ENCODE measurements around the gene IGIP.
A peak's percentile ranks its signal among the peaks of the same experiment; 100 is the strongest.

The IGIP gene

GRCh38 chr5:140111859-140112551, 13.7 kb upstream of the IGIP start:
- no peak for DNase-seq

- no peak for DNase-seq
Measured at GRCh38 chr5:140112685-140113179, 13.0 kb upstream of the IGIP start.

GRCh38 chr5:140113180-140113698, 12.5 kb upstream of the IGIP start:
- no peak for DNase-seq

GRCh38 chr5:140113699-140114263, 12.0 kb upstream of the IGIP start, which contains the start of gene PURA:
TSS of gene PURA (plus strand) at chr5:140114109. CDS start at chr5:140114182, 73 bp downstream.
- peak; percentile 93 for DNase-seq

- peak; percentile 23 for DNase-seq
Measured at GRCh38 chr5:140114341-140115185, 11.2 kb upstream of the IGIP start.

GRCh38 chr5:140115186-140115500, 10.6 kb upstream of the IGIP start:
- no peak for DNase-seq

GRCh38 chr5:140116716-140117115, 9.0 kb upstream of the IGIP start:
- no peak for DNase-seq

- DNase-seq: no peak
Measured at GRCh38 chr5:140117523-140117922, 8.2 kb upstream of the IGIP start.

GRCh38 chr5:140118302-140118936, 7.3 kb upstream of the IGIP start:
- DNase-seq: no peak

- no peak for DNase-seq
Measured at GRCh38 chr5:140126315-140127012, 727 bp downstream of the IGIP start.

GRCh38 chr5:140128376-140128775, 2.6 kb downstream of the IGIP start:
- DNase-seq: no peak

- DNase-seq: no peak
Measured at GRCh38 chr5:140130949-140131733, 5.4 kb downstream of the IGIP start.

- no peak for DNase-seq
Measured at GRCh38 chr5:140131967-140132409, 6.3 kb downstream of the IGIP start.

GRCh38 chr5:140133514-140134167, 7.9 kb downstream of the IGIP start:
- DNase-seq: no peak

GRCh38 chr5:140134277-140134935, 8.7 kb downstream of the IGIP start:
- no peak for DNase-seq

- no peak for DNase-seq
Measured at GRCh38 chr5:140135127-140135526, 9.4 kb downstream of the IGIP start.

- no peak for DNase-seq
Measured at GRCh38 chr5:140136624-140137023, 10.9 kb downstream of the IGIP start.

- no peak for DNase-seq
Measured at GRCh38 chr5:140140435-140140834, 14.7 kb downstream of the IGIP start.

GRCh38 chr5:140141241-140141640, 15.5 kb downstream of the IGIP start:
- DNase-seq: no peak

GRCh38 chr5:140142246-140142645, 16.5 kb downstream of the IGIP start:
- no peak for DNase-seq
